Smooth muscle cell of bladder (primary cell): Measurements from ENCODE around the gene NHLH2. TPM values are rescaled to one million over a fixed set of nuclear protein-coding genes. Genes with fewer than 3 reads are reported as not detected.

Experiments
- total RNA-seq: library from RNA; depleted of rRNA; stranded (reverse); fragments of >200 nt; gene quantifications from 2 replicates; pipeline ENCODE4 v1.2.3, GENCODE V29; 2014

Gene NHLH2
- total RNA-seq = not detected in 2 replicates

GRCh38 chr1:115840605-115841460 is at the start of gene NHLH2:
Gene NHLH2, minus strand, starts transcription at chr1:115841126. Its CDS starts 2,754 bp downstream, at chr1:115838372.

Other genes with a start within 250 kb of the NHLH2 start
- gene VANGL1, start 199.2 kb downstream of the NHLH2 start, total RNA-seq = 6.5 and 7.0 TPM in 2 replicates
- gene CASQ2, start 72.4 kb downstream of the NHLH2 start, total RNA-seq = under 0.01 TPM in 2 replicates
- gene SLC22A15, start 135.4 kb upstream of the NHLH2 start, total RNA-seq = 6.8 and 10.5 TPM in 2 replicates